Kidney epithelial cell (primary cell): ENCODE results near the gene OTUB1. TPM values are rescaled to one million over a fixed set of nuclear protein-coding genes. Genes with fewer than 3 reads are reported as not detected.

Experiments used
- DNase-seq: peaks from one replicate; pipeline ENCODE4 v3.0.0-alpha.2; 2010; ENCODE audit warnings: low read depth
- H3K27me3 ChIP-seq: 2 replicates; pipeline ENCODE4 v1.6.0; 2011; ENCODE audit warnings: low read length; ENCODE audit not compliant: control insufficient read depth, insufficient read depth
- H3K36me3 ChIP-seq: 2 replicates; pipeline ENCODE4 v1.5.1; 2011; ENCODE audit warnings: low read length; ENCODE audit not compliant: control insufficient read depth, insufficient read depth
- H3K4me3 ChIP-seq: 2 replicates; pipeline ENCODE4 v1.5.1; 2011; ENCODE audit warnings: low read depth, mild to moderate bottlenecking, control low read depth, low read length
- CTCF ChIP-seq: IDR thresholded peaks from 2 replicates; pipeline ENCODE4 v1.5.1; 2011; ENCODE audit warnings: mild to moderate bottlenecking, moderate library complexity, low read length, control low read depth, inconsistent platforms; ENCODE audit not compliant: insufficient read depth, poor library complexity, severe bottlenecking
- total RNA-seq: library from RNA; depleted of rRNA; stranded (reverse); fragments of >200 nt; gene quantifications from 2 replicates; pipeline ENCODE4 v1.2.3, GENCODE V29; 2015

OTUB1 gene
- total RNA-seq, 1 donor from 2014 or later = 100.0 TPM

- H3K36me3 ChIP-seq = no peaks in the 10 kb centered on the region
- no peak for TF ChIP-seq CTCF
- no peak for DNase-seq
- peaks cover 32% of the 10 kb centered on the region for H3K27me3 ChIP-seq
- no peak overlapping the region for H3K4me3 ChIP-seq
Measured at GRCh38 chr11:64007160-64007628, 21.0 kb downstream of the OTUB1 start.

- Histone ChIP-seq H3K36me3 (no peaks in the 10 kb centered on the region), H3K27me3 (peaks cover 30% of the 10 kb centered on the region), H3K4me3 (no peak overlapping the region)
- TF ChIP-seq CTCF = peak; percentile 12
- no peak for DNase-seq
Measured at GRCh38 chr11:64007629-64008282, 21.5 kb downstream of the OTUB1 start.

- Histone ChIP-seq H3K4me3 (no peak overlapping the region), H3K27me3 (peaks cover 30% of the 10 kb centered on the region), H3K36me3 (no peaks in the 10 kb centered on the region)
- no peak for DNase-seq
- no peak for TF ChIP-seq CTCF
Measured at GRCh38 chr11:64008283-64008913, 22.2 kb downstream of the OTUB1 start.

DNA sequence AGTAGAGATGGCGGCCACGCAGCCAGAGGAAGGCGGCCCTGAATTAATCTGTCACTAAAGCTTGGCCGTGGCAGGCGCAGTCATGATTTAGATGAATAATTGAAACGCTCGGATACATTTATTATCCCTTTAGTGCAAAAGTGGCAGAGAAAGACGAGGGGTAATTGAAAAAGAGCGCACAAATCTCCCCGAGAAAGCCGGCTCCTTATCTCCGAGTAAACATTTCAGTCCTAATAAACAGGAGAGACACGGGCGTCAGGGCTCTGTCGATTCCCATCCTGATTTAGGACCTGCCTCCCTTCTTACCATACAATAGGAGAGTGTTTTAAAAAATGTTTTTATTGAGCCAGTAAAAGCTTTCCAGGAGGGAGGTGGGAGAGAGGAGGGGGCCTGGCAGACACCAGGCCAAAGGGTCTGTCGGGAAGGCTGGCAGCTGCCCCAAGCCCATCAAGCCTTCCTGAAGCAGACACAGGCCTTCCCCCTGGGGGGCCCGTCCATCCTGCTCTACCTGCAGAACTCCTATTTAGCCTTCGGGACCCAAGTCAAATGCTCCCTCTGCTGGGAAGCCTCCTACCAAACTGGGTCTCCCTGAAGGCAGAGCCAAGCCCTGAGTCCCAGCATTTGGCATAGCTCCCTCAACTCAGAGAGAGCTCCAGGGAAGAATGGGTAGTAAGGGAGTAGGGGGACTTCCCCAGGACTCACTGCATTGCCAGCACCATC is 22.8 kb downstream of the OTUB1 start:
- DNase-seq = no peak
- Histone ChIP-seq H3K27me3 (peaks cover 30% of the 10 kb centered on the region), H3K4me3 (no peak overlapping the region), H3K36me3 (no peaks in the 10 kb centered on the region)
- no peak for TF ChIP-seq CTCF

GRCh38 chr11:64009710-64010109 is 23.5 kb downstream of the OTUB1 start:
- H3K27me3 ChIP-seq = peaks cover 30% of the 10 kb centered on the region
- no peak for TF ChIP-seq CTCF
- H3K4me3 ChIP-seq = no peak overlapping the region
- DNase-seq = no peak
- H3K36me3 ChIP-seq = no peaks in the 10 kb centered on the region
